OCI-LY1 (cell line): ENCODE data around the gene ITGAE.

Experiments
- H2AFZ ChIP-seq: fragments of 200-600 bp; sonication (generic), shearing (Covaris generic); 2 replicates; pipeline ENCODE4 v1.6.0; 2014; ENCODE audit warnings: antibody characterized with exemption, mild to moderate bottlenecking, low read length
- H3F3A ChIP-seq: fragments of 200-600 bp; sonication (generic), shearing (Covaris generic); 2 replicates; pipeline ENCODE4 v1.6.0; 2014; ENCODE audit warnings: mild to moderate bottlenecking, antibody characterized with exemption, low read length, moderate library complexity; ENCODE audit not compliant: insufficient read depth
- H3K27ac ChIP-seq: fragments of 200-600 bp; sonication (generic); 2 replicates; pipeline ENCODE4 v1.5.1; 2014; ENCODE audit warnings: low read length, mixed run types, mild to moderate bottlenecking, low read depth; ENCODE audit not compliant: poor library complexity, severe bottlenecking
- H3K27me3 ChIP-seq: fragments of 200-600 bp; sonication (generic); 2 replicates; pipeline ENCODE4 v1.6.0; 2014; ENCODE audit warnings: antibody characterized with exemption, mild to moderate bottlenecking, low read length, moderate library complexity; ENCODE audit not compliant: insufficient read depth
- H3K36me3 ChIP-seq: fragments of 200-600 bp; sonication (generic); 2 replicates; pipeline ENCODE4 v1.6.1; 2014; ENCODE audit warnings: mild to moderate bottlenecking, antibody characterized with exemption, low read length, moderate library complexity, mixed read lengths; ENCODE audit not compliant: insufficient read depth
- H3K4me1 ChIP-seq: fragments of 200-600 bp; sonication (generic); 2 replicates; pipeline ENCODE4 v1.5.1; 2014; ENCODE audit warnings: mild to moderate bottlenecking, low read length, moderate library complexity; ENCODE audit not compliant: insufficient read depth, severe bottlenecking
- H3K4me2 ChIP-seq: fragments of 200-600 bp; sonication (generic), shearing (Covaris generic); 2 replicates; pipeline ENCODE4 v1.6.1; 2014; ENCODE audit warnings: low read length
- H3K4me3 ChIP-seq: fragments of 200-600 bp; sonication (generic); 2 replicates; pipeline ENCODE4 v1.5.1; 2014; ENCODE audit warnings: low read length, low read depth, mild to moderate bottlenecking, mixed read lengths; ENCODE audit not compliant: poor library complexity, severe bottlenecking
- H3K79me2 ChIP-seq: fragments of 200-600 bp; shearing (Covaris generic); 2 replicates; pipeline ENCODE4 v1.6.1; 2016; ENCODE audit warnings: mixed run types, low read length, mixed read lengths; ENCODE audit not compliant: insufficient read depth
- H3K9ac ChIP-seq: fragments of 200-600 bp; sonication (generic), shearing (Covaris generic); 2 replicates; pipeline ENCODE4 v1.6.1; 2014; ENCODE audit warnings: mild to moderate bottlenecking, low read length, mixed read lengths
- H3K9me2 ChIP-seq: fragments of 200-600 bp; sonication (generic), shearing (Covaris generic); 2 replicates; pipeline ENCODE4 v1.6.1; 2014; ENCODE audit warnings: low read depth, mild to moderate bottlenecking, low read length, mixed read lengths
- H3K9me3 ChIP-seq: fragments of 200-600 bp; shearing (Covaris generic); 2 replicates; pipeline ENCODE4 v1.6.1; 2014; ENCODE audit warnings: low read length, mixed read lengths
- H4K20me1 ChIP-seq: fragments of 200-600 bp; sonication (generic), shearing (Covaris generic); 2 replicates; pipeline ENCODE4 v1.6.0; 2016; ENCODE audit warnings: mild to moderate bottlenecking, low read length; ENCODE audit not compliant: insufficient read depth
- CTCF ChIP-seq: fragments of 200-600 bp; sonication (generic), shearing (Covaris generic); IDR thresholded peaks from 2 replicates; pipeline ENCODE4 v1.5.1; 2017; ENCODE audit warnings: mild to moderate bottlenecking, antibody characterized with exemption, low read length, moderate library complexity, mixed read lengths
- EZH2 ChIP-seq: fragments of 200-600 bp; sonication (generic), shearing (Covaris generic); IDR thresholded peaks from 2 replicates; pipeline ENCODE4 v1.8.0; 2017; ENCODE audit warnings: borderline replicate concordance, mixed run types, mild to moderate bottlenecking, antibody characterized with exemption, low read length, moderate library complexity, mixed read lengths

The ITGAE gene

DNA sequence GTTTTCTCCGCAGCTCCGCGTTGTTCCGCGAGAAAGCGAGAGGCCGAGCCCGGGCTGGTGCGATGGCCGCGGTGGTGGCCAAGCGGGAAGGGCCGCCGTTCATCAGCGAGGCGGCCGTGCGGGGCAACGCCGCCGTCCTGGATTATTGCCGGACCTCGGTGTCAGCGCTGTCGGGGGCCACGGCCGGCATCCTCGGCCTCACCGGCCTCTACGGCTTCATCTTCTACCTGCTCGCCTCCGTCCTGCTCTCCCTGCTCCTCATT lies 132.0 kb downstream of the ITGAE start:
- Histone ChIP-seq H3K79me2 (0 out of 2 replicates have a peak, but pooled peaks cover 7% of the 10 kb centered on the region), H3K9me2 (no peaks in the 10 kb centered on the region), H3K4me2 (peak overlapping the region; percentile 68), H3K9me3 (no peaks in the 10 kb centered on the region), H3K27ac (peak overlapping the region; percentile 24), H3K36me3 (no peaks in the 10 kb centered on the region; the same call in 1 of the 2 replicates), H3K27me3 (no peaks in the 10 kb centered on the region), H4K20me1 (no peaks in the 10 kb centered on the region), H3F3A (no peaks in the 10 kb centered on the region), H3K4me3 (peak overlapping the region; percentile 84), H3K9ac (peak overlapping the region; percentile 86), H2AFZ (no peak overlapping the region), H3K4me1 (peaks cover 22% of the 10 kb centered on the region)
- TF ChIP-seq CTCF (no peak), EZH2 (no peak)

GRCh38 chr17:3668279-3669084 lies 132.5 kb downstream of the ITGAE start, which contains the start of the genes EMC6 and TAX1BP3:
Gene EMC6 (plus strand): TSS chr17:3668812. CDS start chr17:3669147, 335 bp downstream.
Gene TAX1BP3 (minus strand): TSS chr17:3668578. CDS start chr17:3668526, 52 bp downstream.
- Histone ChIP-seq H3K27me3 (no peaks in the 10 kb centered on the region), H2AFZ (0 out of 2 replicates have a peak within 1 kb of the TSS, but pooled peaks have one; percentile 14), H3K36me3 (no peaks in the 10 kb centered on the region; the same call in 1 of the 2 replicates), H3K27ac (peak within 1 kb of the TSS; percentile 24), H3K4me1 (peaks cover 22% of the 10 kb centered on the region), H3F3A (no peaks in the 10 kb centered on the region), H3K79me2 (0 out of 2 replicates have a peak, but pooled peaks cover 7% of the 10 kb centered on the region), H3K4me2 (peak within 1 kb of the TSS; percentile 87), H3K9me2 (no peaks in the 10 kb centered on the region), H3K9me3 (no peaks in the 10 kb centered on the region), H3K9ac (peak within 1 kb of the TSS; percentile 86), H3K4me3 (peak within 1 kb of the TSS; percentile 84), H4K20me1 (no peaks in the 10 kb centered on the region)
- no peak for TF ChIP-seq EZH2
- TF ChIP-seq CTCF: no peak

DNA sequence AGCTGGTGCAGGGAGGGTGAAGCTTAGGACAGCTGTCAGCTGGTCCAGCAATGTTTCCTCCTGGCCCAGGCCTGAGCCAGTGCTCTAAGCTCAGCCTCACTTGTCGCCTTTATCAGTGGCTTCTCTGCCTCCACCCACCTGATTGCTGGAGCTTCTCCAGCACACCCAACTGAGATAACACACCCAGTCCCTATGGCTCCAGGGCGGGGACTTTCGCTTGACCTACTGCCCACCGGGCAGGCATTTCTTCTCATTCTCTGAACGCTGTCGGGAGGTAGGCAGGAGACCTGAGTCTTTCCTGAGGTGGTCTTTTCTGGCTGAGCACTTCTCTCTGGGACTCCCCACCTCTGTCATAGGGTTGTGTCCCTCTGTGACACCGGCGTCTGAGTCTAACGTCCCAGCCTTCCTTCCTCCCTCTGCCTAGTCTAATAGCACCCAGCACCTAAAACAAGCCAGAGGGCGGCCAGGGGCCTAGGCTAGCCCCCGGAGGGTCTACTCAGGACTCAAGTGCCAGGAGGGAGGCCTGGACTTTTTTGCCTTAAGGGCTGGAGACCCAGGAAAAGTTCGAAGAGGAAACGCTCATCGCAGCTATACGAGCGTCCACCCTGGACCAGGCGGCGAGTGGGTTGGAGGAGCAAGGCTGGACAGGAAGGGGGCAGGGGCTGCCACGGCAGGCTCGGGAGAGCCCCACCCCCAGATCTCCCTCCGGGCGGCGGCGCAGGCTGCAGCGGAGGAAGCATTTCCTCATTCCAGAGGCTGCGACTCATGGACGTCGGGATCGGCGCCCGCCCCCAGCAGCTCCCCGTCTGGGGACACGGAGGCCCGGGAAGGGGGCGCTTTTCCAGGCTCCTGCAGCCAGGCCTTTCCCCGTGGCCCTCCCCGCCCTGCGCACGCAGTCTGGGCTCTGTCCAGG lies 133.4 kb downstream of the ITGAE start:
- H2AFZ ChIP-seq: 0 out of 2 replicates have a peak overlapping the region, but pooled peaks have one; percentile 14
- TF ChIP-seq EZH2 (no peak), CTCF (no peak)
- no peaks in the 10 kb centered on the region for H3F3A ChIP-seq
- no peaks in the 10 kb centered on the region for H3K27me3 ChIP-seq
- H3K4me1 ChIP-seq: peaks cover 22% of the 10 kb centered on the region
- H3K4me2 ChIP-seq: peak overlapping the region; percentile 87
- H3K9ac ChIP-seq: peak overlapping the region; percentile 69
- H3K79me2 ChIP-seq: 0 out of 2 replicates have a peak, but pooled peaks cover 7% of the 10 kb centered on the region
- peak overlapping the region; percentile 84 for H3K4me3 ChIP-seq
- no peak overlapping the region for H3K27ac ChIP-seq
- no peaks in the 10 kb centered on the region for H4K20me1 ChIP-seq
- H3K36me3 ChIP-seq: no peaks in the 10 kb centered on the region; the same call in 1 of the 2 replicates
- H3K9me2 ChIP-seq: no peaks in the 10 kb centered on the region
- no peaks in the 10 kb centered on the region for H3K9me3 ChIP-seq
